HG02884 (cell line): ENCODE data around the gene LEMD2.

ENCODE experiments used
- ATAC-seq: cut with Tn5 transposase; IDR thresholded peaks from one replicate; pipeline ENCODE4 v1.9.1; 2021; ENCODE audit warnings: mild to moderate bottlenecking, moderate library complexity; ENCODE audit not compliant: unreplicated experiment

Gene LEMD2

DNA sequence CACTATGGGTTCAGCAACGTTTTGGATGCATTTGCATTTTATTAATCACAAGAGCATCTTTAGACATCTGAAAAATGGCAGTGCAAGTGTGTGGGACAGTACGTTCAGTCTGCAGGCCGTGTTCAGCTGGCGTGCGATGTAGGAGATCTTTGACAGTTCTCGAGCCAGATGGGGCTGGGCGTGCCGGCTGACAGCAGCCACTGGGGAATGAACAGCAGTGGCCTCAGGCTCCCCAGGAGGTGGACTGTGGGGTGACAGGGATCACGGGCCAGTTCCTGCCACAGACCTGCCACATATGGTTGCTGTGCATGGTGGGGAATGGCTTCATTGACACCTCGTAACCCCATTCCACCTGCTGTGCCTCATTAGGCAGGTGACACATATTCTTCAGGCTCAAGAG is 31.3 kb upstream of the LEMD2 start:
- ATAC-seq = no peak

GRCh38 chr6:33819021-33819420 is 30.1 kb upstream of the LEMD2 start:
- ATAC-seq = no peak

DNA sequence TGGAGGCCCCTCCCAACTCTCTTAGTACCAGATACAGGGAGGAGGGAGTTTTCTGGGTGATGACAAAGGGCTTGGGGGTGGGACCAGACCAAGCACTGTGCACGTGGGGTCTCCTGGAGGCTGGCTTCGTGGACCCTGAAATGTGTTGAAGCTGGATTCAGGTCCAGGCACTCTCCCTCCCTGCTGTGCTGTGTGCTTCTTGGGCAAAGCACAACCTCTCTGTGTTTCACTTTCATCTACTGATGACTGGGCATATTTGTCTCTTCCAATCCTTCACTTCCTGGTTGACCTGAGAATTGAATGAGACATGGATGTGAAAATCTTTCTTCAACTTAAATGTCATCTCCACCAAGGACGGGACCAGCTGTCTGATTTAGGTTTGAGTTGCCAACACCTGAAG is 29.4 kb upstream of the LEMD2 start:
- ATAC-seq = no peak

GRCh38 chr6:33817489-33817888 is 28.6 kb upstream of the LEMD2 start:
- no peak for ATAC-seq

DNA sequence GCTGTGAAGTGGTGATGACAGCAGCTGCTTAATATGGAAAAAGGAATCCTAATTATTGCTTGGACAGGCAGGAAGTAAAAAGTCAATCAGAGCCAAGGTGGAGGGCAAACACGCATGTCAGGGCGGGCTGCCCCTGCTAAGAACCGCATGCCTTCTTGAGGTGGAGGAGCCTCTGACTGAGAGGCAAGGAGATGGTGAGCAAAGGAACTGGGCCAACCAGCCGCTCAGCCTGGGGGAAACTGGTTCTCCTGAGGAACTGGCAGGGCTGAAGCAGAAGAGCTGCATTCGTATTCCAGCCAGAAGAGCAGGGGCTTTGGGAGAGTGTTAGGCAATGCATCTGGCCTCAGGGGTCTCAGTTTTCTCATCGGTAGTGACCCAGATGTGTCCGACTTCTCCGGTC is 28.0 kb upstream of the LEMD2 start:
- ATAC-seq = no peak

GRCh38 chr6:33815854-33816253 is 26.9 kb upstream of the LEMD2 start:
- ATAC-seq = no peak

GRCh38 chr6:33813990-33814985 is 25.4 kb upstream of the LEMD2 start:
- no peak for ATAC-seq

DNA sequence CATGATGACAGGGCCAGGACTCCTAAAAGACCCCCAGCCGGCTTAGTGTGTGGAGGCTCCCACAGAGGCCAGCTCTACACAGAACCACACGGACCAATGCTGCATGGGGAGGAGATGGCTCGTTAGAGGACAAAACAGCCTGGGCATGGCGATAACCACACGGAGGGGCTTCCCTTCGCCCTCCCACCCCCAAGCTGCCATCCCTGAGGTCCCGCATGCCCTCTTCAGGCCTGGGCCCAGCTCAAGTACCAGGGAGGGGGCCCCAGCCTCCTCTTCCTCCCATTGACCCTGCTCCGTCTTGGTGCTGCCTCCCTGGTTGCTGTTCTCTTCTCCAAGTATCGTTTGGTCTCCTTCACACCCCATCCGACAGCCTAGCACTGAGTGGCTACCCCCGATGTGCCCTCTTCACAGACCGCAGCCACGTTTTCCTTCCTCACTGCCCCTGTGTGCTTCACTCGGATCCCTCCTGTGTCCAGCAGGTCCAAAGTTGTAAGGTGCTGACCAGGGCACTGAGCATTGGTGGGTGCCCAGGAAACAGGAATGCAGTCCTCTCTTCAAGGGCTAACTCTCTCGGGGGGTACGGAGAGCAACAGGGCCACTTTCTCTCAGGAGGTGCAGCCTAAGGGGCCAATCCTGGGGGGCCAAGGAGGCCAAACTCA is 24.4 kb upstream of the LEMD2 start:
- no peak for ATAC-seq

- ATAC-seq = no peak
These were observed 23.7 kb upstream of the LEMD2 start for GRCh38 chr6:33812669-33813068.

GRCh38 chr6:33809594-33809993 is 20.7 kb upstream of the LEMD2 start:
- no peak for ATAC-seq

DNA sequence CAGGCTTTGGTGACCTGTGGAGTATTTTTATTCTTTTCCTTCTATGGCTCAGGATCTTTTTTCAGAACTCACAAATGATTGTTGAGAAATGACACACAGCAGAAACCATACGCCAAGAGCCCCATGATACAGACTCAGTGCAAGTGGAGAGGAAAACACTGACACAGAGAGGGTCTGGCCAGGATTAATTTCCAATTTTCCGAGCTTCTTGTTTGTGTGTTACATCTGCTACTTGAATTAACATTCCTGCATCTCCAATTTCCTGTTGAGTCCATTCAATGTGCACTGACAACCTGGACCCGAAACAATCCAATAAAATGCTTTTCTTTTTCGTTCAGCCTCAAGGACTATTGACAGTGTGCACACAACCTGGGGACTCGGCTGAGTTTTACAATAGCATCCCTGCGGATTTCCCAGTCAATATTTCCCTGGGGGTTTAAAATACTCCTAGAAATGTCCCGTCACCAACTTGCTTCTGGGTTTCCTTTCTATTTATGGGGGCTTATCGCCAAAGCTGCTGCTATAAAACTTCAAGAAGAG is 19.8 kb upstream of the LEMD2 start:
- no peak for ATAC-seq

- ATAC-seq = no peak
These were observed 18.7 kb upstream of the LEMD2 start for GRCh38 chr6:33807606-33808005.

DNA sequence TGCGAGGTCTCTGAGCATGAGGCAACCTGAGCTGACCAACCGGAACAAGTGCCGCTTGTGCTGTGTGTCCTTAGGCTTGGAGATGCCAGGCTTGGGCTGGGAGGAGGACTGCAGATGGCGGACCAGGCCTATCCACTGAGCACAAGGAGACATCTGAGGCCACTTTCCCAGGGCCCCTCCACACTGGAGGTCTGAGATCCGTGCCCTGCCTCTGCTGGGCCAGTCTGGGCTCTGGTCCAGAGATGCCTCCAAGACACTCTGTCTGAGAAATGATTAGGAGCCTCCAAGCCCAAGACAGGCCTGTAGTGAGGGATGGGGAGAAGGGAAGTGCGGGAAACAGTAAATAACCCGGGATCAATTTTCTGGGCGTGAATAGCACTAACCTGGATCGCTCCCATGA is 17.9 kb upstream of the LEMD2 start:
- no peak for ATAC-seq

DNA sequence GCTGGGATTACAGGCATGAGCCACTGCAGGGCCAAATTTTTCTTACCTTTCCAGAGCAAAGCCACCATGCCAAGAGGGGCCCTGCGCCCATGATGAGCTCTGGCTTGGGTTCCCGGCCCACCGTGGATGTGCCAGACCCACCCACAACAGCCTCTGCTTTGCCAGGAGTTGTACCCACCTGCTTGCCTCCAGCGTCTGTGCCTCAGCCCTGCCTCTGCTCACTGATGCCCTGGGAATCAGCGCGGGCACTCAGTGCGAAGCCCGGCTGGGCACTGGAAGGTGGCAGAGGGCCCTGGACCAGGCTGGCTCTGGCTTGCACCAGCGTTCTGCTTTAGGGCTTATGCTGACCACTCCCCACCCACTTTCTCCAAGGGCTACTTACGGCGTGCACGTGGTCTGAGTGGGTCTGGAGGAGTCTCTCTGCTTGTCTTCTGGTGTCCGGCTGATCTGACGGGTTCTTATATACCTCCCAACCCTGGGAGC is 14.7 kb upstream of the LEMD2 start, which contains the start of gene MLN:
MLN (minus strand) TSS at position 433 of the 483 bp plus-strand sequence. CDS start 2,840 bp downstream, outside the sequence.
- no peak for ATAC-seq

DNA sequence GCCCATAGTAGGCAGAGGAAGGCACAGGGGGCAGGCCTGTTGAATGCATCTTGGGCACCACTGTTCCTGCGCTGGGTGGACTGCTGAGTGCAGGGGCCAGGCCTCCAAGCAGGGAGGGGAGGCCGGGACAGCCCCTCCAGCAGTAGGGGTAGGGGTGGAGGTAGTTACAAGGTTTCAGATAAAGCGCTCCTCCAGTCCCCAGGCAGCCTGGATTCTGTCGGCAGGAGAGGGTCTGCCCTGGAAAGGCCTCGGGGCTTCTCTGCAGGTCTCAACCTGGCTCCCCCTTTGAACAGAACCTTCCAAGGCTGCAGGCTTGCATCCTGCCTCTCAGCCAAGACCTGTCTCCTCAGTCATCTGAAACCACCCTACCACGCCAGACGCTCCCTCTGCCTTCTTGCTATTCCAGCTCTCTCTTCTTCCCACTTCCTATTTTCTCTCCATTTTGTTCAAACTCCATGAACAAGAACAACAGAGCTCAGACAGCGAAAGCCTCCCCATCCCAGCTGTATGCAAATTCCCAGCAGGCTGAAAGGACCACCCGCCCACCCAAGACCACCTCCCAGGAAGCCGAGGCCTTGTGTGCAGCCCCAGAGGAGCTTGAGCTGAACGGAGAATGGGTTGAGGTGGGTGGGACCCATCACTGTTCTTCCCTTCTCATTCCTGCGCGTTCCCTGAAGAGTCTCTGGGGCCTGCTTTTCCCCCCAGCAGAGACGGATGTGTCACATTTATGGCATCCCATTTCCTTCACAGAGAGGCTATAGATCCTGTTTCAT is 13.4 kb upstream of the LEMD2 start:
- no peak for ATAC-seq

- no peak for ATAC-seq
These were observed 12.7 kb upstream of the LEMD2 start for GRCh38 chr6:33801611-33802010.

DNA sequence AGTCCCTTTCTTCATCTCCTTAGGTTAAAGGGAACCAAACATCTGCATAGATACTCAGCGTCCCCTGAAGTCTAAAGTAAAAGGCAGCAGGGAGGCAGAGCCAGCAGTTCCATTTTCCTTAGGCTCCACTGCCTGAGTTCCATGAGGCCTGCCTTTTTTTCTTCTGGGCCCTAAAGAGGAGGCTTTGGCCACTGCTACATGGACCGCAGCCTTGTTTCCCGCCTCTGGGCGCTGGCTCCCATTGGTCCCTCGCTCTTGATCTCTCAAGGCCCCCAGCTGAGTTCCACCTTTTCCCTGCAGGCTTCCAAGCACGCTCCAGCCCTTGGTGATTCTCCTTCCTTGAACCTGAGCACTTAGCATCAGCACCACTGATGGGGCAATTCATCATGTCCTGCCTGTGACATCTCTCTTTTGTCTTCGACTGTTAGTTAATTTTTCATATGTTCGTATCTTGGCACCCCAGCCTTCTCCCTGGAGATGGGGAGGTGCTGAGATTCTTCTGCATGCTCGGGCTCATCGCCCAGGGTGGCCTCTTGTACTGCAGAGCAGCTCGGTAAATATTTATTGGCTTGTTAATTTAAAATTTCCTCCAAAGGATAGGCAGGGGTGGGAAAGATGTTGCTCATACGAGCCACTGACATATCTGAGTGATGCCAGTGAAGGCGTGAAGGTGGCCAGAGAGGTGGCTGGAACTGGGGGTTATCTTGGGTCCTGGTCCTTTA is 11.5 kb upstream of the LEMD2 start:
- ATAC-seq = no peak

DNA sequence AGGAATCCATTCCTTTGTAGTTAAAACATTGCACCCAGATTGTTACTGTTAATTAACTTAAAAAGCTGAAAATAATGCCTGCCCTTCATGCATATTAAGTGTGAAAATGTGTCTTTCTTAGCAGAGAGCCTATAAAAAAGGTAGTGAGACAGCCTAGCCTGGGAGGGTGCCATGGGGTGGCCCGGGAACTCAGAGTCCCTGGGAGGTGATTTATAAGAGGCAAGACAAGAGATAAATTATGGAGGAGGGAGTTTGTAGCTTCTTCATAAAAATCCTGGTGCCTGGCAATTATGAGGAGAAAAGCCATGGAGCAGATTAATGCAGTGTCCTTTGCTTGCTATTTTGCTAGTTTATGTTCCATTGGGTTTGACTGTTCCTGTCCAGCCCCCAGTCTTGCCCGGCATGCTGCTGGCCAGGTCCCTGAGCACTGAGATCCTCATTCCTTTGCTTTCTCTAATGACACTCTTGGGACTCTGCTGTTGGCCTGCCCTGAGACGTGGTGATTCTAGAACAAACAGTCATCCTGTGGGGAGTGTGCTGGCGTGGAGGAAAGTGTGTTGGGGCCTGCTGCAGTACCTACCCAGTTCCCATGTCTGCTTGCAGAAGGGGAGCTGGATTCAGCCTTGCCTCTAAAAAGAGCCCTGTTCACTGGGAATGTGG is 10.7 kb upstream of the LEMD2 start:
- no peak for ATAC-seq

GRCh38 chr6:33798343-33798848 is 9.5 kb upstream of the LEMD2 start:
- ATAC-seq = no peak
